Neutrophil (primary cell): ENCODE results near the gene NKD1.

Source experiments
- H3K27ac ChIP-seq: fragments of 200-600 bp; sonication (generic); 2 replicates; pipeline ENCODE4 v1.5.1; 2016; ENCODE audit warnings: mild to moderate bottlenecking, moderate library complexity
- H3K27me3 ChIP-seq: fragments of 200-600 bp; sonication (generic); 2 replicates; pipeline ENCODE4 v1.6.0; 2016; ENCODE audit warnings: mild to moderate bottlenecking
- H3K36me3 ChIP-seq: fragments of 200-600 bp; sonication (generic); 2 replicates; pipeline ENCODE4 v1.5.1; 2017
- H3K4me1 ChIP-seq, 2 experiments: fragments of 200-600 bp in 1 of 2; sonication (generic) in 1 of 2; 1 replicate in 1 of 2; 2 replicates in 1 of 2; pipeline versions ENCODE4 v1.5.1 to v1.6.1; 2013 to 2016; ENCODE audit warnings: low read depth in 1 of 2, low read length in 1 of 2, mild to moderate bottlenecking in 1 of 2, moderate library complexity in 1 of 2; ENCODE audit not compliant: control insufficient read depth in 1 of 2, insufficient read depth in 1 of 2
- H3K4me3 ChIP-seq, 2 experiments: fragments of 200-600 bp in 1 of 2; sonication (generic) in 1 of 2; 1 replicate in 1 of 2; 2 replicates in 1 of 2; pipeline ENCODE4 v1.5.1; 2013 to 2016; ENCODE audit warnings: low read depth in 1 of 2, low read length in 1 of 2, mild to moderate bottlenecking in 1 of 2, moderate library complexity in 1 of 2
- H3K9me3 ChIP-seq: fragments of 200-600 bp; sonication (generic); 2 replicates; pipeline ENCODE4 v1.5.1; 2016
- TF ChIP-seq, protein P1 (sequence below): fragments of 200-600 bp; sonication (generic); IDR thresholded peaks from 2 replicates; pipeline ENCODE4 v1.5.1; 2016; ENCODE audit warnings: antibody characterized with exemption

Gene NKD1

DNA sequence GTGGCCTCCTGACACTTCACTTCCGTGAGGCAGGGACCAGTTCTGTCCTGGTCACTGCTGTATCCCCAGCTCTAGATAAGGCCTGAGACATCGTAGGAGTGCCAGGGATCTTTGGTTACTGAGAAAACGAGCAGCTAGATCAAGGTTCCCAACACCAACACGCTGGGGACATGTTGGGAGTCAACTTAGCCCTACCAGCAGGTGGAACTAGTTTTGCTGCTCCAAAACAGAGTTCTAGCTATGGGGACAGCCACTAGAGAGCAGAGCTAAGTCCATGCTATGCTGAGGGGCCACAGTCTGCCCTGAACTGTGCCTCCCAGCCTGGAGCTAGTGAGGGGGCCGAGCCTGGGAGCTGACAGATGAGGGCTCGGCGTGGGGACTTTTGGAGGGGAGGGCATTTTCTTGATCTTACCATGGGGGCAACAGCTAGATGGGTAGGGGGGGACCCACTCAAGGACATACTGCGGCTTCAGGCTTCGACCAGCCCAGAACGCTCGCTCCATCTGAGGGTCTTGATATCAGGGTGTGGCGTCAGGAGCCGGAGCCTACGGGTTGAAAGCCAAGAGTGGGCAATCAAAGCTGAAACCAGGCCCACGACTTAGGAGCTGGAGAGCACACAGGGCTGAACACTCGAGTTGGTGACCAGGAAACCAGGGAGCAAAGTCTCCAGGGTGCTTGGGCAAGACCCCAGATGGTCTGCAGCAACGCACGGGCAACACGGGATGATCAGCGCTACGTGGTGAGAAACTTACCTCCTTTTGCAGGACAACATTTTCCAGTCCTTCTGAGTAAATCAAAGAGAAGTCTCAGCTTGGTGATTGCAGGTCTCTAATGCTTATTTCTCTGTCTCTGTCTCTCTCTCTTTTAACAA is 119.5 kb downstream of the NKD1 start:
- Histone ChIP-seq H3K4me1 (peaks cover 31 to 32% of the 10 kb centered on the region in 2 experiments), H3K4me3 (peak overlapping the region; percentile 48 to 57), H3K27ac (peak overlapping the region; percentile 87), H3K36me3 (peaks cover 50% of the 10 kb centered on the region), H3K27me3 (no peaks in the 10 kb centered on the region), H3K9me3 (no peaks in the 10 kb centered on the region)
- TF ChIP-seq, protein P1, sequence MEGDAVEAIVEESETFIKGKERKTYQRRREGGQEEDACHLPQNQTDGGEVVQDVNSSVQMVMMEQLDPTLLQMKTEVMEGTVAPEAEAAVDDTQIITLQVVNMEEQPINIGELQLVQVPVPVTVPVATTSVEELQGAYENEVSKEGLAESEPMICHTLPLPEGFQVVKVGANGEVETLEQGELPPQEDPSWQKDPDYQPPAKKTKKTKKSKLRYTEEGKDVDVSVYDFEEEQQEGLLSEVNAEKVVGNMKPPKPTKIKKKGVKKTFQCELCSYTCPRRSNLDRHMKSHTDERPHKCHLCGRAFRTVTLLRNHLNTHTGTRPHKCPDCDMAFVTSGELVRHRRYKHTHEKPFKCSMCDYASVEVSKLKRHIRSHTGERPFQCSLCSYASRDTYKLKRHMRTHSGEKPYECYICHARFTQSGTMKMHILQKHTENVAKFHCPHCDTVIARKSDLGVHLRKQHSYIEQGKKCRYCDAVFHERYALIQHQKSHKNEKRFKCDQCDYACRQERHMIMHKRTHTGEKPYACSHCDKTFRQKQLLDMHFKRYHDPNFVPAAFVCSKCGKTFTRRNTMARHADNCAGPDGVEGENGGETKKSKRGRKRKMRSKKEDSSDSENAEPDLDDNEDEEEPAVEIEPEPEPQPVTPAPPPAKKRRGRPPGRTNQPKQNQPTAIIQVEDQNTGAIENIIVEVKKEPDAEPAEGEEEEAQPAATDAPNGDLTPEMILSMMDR = no peak

GRCh38 chr16:50668368-50669008 is 120.3 kb downstream of the NKD1 start:
- H3K9me3 ChIP-seq = no peaks in the 10 kb centered on the region
- H3K4me1 ChIP-seq = peaks cover 31 to 32% of the 10 kb centered on the region in 2 experiments

DNA sequence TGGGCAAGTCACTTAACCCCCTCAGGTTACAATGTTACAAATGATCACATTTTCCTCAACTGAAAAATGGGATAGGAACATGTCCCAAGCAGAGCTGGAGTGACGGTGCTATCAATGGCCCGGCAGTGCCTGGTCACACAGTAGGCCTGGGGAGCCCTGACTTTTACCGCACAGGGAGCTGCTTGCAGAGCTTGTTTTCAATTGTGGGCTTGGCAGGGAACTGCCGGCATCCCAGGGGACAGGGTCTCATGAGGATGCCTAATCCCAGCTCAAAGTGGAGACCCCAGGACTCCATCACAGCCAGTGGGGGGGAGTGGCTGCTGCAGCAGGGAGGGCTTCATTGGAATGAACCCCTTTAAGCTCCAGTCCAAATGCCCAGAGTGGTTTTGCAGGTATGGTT is 121.5 kb downstream of the NKD1 start:
- H3K4me1 ChIP-seq = peaks cover 25 to 29% of the 10 kb centered on the region in 2 experiments
- H3K36me3 ChIP-seq = peaks cover 70% of the 10 kb centered on the region
- no peak overlapping the region for H3K4me3 ChIP-seq
- no peaks in the 10 kb centered on the region for H3K9me3 ChIP-seq
- H3K27me3 ChIP-seq = no peaks in the 10 kb centered on the region
- TF ChIP-seq, protein P1 = no peak
- H3K27ac ChIP-seq = no peak overlapping the region

More at GRCh38 chr16:50668368-50669008, 120.3 kb downstream of the NKD1 start:
- Histone ChIP-seq H3K36me3 (peaks cover 58% of the 10 kb centered on the region), H3K27ac (peak overlapping the region; percentile 87), H3K4me3 (no peak overlapping the region), H3K27me3 (no peaks in the 10 kb centered on the region)
- TF ChIP-seq, protein P1 = no peak

DNA sequence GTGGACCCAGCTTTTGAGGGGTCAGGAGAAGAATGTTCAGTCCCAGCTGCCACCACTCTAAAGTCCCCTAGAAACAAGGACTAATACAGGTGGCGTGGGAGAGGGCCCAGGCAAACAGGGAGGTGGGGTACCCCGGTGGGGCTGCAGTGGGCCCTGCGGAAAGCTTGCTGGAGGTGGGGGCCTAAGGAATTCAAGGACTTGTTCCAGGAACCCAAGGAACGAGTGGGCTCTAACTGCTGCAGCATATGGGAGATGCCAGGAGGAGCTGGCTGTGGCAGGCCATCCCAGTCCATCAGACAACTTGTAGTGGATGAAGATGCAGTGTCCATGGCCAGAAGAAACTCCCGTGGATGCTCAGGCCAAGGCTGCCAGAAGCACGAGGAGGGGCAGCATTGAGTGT is 122.3 kb downstream of the NKD1 start:
- H3K36me3 ChIP-seq = peaks cover 78% of the 10 kb centered on the region
- TF ChIP-seq, protein P1 = no peak
- no peak overlapping the region for H3K4me3 ChIP-seq

GRCh38 chr16:50671644-50672260 is 123.6 kb downstream of the NKD1 start:
- Histone ChIP-seq H3K27ac (peak overlapping the region; percentile 35), H3K36me3 (peaks cover 90% of the 10 kb centered on the region), H3K9me3 (no peaks in the 10 kb centered on the region), H3K4me1 (peaks cover 22 to 28% of the 10 kb centered on the region in 2 experiments), H3K27me3 (no peaks in the 10 kb centered on the region), H3K4me3 (no peak overlapping the region)
- TF ChIP-seq, protein P1 = peak; percentile 66

More for the DNA sequence above, 122.3 kb downstream of the NKD1 start:
- Histone ChIP-seq H3K27me3 (no peaks in the 10 kb centered on the region), H3K4me1 (peaks cover 27 to 29% of the 10 kb centered on the region in 2 experiments), H3K9me3 (no peaks in the 10 kb centered on the region), H3K27ac (no peak overlapping the region)
